Stimulated activated naive CD4-positive, alpha-beta T cell (primary cell): Measurements from ENCODE around the gene HMCN2.
"Not testable (repeated sequence)": the region's sequence is repeated elsewhere in the genome, so short reads cannot be mapped to it uniquely, and the experiment has no call there.

Experiments
- DNase-seq, 6 experiments: peaks; one replicate each; lab custom pipeline; 2025; lab: John Stamatoyannopoulos, UW

The HMCN2 gene

DNA sequence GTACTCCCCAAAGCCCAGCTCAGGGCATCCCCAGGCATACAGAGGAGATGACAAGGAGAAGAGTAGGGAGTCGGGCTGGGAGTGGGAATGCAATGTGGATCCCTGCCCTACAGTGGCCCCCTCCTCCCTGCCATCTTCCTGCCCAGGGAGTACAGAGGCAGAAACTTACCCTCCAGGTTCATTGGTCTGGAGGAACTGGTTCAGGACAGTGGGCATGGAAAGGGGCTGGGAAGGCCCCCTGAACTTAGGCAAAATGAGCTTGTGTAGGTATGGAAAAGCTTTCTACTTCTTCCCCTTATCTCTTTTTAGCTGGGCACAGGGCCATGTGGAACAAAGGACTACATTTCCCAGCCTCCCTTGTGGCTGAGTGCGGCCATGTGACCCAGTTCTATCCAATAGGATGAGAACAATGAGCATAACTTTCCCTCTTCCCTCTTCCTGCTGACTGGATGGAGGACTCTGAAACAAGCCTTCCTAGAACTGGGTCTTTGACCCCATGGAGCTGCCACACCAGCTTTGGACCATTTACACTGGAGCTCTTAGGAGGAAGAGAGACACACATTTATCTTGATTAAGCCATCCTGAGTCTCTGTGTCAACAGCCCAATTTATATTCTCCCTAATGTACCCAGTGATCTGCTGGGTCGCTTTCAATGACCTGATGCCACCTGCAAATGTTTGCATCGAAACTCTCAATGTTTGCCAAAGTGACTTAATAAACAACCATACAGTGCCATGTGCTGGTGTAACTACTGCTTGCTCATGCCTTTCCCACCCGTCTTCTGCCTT is 25.0 kb upstream of the HMCN2 start:
- DNase-seq = peak in 2 of 6 experiments; percentile 11 to 13

DNA sequence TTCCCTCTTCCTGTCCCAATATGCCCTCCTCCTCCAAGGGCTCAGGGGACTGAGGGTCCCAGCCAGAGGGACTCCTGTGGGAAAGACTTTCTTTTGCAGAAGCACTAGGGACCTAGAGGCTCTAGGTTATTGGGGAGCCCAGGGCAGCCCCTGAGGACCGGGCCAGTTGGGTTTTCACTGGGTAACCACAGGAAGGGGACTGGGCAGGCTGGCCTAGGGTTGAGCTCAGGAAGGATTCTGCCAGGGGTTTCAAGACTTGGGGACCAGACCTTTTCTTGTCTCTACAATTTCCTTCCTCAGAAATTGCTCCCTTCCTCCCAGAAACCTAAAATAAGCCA is 24.4 kb upstream of the HMCN2 start:
- no peak for DNase-seq

DNA sequence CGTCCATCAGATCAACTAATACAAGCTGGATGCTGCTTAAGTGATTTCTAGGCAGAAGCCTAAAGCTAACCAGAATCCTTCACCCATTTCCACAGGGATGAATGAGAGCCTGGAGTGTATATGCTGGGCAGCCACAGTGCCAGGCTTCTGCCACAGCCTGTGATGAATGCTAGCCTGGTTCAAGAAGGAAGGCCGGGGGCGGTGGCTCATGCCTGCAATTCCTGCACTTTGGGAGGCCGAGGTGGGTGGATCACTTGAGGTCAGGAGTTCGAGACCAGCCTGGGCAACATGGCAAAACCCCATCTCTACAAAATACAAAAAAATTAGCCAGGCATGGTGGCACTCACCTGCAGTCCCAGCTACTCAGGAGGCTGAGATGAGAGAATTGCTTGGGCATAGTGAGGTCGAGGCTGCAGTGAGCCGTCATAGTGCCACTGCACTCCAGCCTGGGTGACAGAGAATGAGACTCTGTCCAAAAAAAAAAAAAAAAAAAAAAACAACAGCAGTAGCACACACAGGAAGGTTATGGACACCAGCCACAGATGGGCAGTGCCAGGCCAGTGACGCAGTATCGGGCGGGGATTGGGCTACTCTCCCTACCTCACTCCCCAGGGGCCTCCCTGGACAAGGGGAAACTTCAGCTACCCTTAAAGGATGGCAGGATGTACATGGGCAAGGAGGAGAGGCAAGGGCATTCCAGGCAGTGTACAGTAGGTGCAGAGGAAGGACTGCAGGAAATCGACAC is 23.1 kb upstream of the HMCN2 start:
- DNase-seq = no peak

DNA sequence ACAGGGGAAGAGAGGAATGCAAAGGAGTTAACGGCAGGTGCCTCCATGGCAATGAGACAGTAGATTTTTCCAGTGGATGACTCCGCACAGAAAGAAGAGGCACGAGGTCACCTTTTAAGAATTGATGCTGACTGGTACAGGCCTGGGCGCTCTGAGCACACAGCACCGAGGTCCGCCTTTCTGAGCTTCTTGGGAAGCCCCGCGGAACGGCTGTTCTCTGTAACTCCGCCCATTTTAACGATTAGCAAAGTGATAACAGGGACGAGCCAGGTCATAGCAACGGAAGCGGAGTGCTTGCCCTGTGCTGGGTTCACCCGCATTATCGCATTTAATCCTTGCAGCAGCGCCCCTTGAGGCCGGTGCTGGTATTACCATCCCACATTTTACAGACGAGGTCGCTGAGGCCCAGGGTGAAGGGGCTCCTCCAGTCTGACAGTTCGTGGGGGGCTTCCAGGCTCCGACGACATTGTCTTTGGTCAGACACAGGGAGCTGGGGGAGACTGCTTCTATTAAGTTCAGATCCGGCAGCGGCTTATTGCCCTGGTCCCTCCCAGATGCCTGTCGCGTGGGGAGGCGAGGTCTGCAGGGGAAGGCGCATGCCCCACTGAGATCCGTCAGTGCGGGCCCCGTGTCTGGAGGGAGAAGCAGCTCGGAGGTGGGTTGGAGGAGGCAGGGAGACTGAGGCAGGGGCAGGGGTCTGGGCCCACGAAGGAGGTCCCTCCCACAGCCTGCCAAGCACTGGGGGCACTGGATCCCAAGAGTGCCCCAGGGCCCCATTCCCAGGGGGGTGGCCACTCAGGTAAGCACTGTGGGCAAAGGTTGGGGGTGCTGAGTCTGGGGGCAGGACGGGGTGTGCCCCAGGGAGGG is 22.3 kb upstream of the HMCN2 start:
- peak; percentile 37 to 83 (median 67) for DNase-seq

DNA sequence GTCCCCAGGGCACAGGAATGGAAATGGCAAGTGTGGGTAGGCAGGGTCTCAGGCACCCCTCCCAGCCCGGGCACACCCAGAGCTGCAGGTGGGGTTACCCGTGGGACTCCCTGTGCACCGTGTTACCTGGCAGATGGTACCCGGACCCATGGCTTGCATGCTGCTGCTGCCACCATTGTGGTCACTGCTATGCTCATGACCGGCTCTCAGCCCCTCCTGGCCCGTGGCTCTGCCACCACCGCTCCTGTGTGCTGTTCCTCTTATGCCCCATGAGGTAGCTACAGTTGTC is 21.7 kb upstream of the HMCN2 start:
- DNase-seq = no peak

DNA sequence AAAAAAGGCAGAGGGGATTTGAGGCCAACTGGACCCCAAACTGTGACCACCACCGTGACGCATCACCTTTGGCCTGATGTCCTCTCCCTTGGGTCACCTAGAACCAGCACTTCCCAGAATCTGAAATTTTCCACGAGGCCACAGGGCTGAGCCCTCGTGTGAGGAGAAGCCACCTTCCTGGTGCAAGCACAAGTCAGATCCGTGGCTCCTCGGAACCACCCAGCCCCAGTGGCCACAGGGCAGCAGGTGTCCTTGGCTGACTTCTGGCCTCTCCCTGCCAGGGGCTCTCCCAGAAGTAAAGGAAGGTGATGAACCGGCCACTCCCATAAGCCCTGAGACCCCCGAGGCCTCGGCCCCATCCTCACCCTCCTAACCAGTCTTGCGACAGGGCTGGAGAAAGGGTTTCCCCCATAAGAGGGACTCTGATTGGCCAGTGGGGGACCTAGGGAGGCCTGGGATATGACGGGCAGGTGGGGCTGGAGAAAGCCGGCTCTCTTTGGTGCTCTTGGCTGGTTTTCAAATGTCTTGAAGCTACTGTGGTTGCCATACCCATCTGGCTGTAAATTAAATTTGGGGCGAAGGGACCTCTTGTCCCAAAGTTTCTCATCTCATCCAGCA is 20.9 kb upstream of the HMCN2 start:
- DNase-seq = no peak

DNA sequence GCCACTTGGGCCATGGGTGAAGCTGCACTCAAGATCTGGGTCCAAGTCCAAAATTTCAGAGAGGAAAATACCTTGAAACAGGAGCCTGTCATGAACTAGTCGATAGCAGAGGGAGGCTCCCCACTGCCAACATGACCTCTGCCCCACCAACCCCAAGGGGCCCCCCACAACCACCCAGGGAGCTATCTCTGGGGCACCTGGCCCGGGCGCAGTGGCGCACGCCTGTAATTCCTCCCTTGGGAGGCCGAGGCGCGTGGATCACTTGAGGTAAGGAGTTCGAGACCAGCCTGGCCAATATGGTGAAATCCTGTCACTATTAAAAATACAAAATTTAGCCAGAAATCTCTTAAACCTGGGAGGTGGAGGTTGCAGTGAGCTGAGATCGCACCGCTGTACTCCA is 20.1 kb upstream of the HMCN2 start:
- no peak for DNase-seq

DNA sequence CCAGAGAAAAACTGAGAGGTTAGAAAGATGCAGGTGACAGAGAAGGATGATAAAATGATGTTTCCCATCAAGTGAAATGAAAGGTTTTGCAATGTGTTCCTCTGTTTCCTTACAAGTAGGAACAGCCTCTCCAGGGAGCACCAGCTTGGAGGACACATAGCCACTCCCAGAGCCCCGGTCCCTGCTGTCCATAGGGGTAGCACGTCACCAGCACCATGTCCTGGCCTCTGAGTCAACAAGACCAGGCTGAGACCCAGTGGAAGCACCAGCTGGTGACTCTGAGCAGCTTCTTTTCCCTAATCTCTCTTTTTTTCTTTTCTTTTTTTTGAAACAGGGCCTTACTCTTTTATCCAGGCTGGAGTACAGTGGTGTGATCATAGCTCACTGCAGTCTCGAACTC is 19.4 kb upstream of the HMCN2 start:
- DNase-seq = no peak

DNA sequence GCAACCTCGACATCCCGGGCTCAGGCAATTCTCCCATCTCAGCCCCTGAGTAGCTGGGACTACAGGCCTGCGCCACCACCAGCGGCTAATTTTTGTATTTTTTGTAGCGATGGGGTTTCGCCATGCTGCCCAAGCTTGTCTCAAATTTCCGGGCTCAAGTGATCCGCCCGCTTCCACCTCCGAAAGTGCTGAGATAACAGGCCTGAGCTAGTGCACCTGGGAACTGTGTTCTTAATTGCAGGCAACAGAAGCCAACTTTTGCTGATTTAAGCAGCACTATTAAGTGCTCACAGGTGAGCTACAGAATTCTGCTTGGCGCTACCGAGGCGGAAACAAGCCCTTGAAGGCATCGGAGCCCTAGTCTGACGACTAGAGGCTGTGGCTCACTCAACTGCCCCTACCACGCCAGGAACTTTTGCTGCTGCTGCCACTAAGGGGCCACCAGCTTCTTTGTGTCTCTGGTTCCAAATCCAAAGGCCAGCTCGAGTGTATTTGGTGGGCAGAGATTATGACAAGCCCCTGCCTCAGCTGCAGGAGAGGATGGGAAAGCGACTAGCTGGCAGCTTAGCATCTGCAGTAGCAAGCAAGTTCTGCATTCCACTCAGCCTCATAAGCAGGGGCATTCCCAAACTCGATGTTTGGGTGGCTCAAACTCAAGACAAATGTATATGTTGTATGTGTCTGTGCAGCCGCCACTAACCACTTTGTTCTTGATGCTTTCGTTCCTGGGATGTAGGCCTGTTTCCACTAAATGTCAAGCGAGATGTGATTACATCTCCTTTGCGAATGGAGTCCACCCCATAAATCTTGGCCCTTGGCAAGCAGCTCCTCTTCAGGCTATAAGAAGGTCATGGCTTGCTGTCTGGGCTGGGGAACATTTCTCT is 10.6 kb upstream of the HMCN2 start:
- DNase-seq = no peak

DNA sequence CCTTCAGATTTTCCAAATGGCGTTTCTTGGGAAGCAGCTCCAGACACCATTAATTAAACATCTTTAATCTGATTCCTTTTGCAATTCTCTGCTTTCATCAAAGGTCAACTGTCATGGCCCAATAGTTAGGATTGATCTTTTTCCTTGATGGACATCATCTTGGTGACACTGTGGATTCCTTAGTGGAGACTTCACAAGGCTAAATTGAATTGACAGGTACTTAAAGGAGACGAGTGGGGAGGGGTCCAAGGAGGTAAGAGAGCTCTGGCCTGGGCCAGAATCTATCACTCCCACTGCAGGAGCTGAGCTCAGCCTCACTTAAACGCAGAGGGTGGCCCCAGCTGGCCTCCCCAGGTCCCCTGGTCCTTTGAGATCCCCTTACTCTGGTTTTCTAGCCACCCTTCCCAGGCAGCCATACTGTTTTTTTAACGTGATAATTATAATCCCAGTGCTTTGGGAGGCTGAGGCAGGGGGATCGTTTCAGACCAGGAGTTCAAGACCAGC is 9.9 kb upstream of the HMCN2 start:
- DNase-seq = no peak

DNA sequence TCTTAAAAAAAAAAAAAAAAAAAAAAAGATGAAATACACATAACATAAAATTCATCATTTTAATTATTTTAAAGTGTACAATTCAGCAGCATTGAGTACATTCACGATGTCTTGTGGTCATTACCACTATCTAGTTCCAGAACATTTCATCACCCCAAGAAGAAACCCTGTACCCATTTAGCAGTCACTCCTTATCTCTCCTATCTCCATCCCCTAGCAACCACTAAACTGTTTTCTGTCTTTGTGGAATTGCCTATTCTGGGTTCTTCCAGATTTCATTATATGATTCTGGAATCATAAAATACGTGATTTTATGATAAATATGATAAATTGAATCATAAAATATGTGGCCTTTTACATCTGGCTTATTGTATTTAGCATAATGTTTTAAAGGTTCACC is 8.9 kb upstream of the HMCN2 start:
- DNase-seq = no peak

DNA sequence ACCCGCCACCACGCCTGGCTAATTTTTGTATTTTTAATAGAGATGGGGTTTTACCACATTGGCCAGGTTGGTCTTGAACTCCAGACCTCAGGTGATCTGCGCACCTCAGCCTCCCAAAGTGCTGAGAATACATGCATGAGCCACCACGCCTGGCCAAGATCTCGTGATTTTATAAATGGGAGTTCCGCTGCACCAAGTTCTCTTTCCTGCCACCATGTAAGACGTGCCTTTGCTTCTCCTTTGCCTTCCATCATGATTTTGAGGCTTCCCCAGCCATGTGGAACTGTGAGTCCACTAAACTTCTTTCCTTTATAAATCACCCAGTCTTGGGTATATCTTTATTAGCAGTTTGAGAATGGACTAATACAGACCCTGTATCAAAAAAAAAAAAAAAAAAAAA is 7.4 kb upstream of the HMCN2 start:
- DNase-seq = not testable (repeated sequence)

DNA sequence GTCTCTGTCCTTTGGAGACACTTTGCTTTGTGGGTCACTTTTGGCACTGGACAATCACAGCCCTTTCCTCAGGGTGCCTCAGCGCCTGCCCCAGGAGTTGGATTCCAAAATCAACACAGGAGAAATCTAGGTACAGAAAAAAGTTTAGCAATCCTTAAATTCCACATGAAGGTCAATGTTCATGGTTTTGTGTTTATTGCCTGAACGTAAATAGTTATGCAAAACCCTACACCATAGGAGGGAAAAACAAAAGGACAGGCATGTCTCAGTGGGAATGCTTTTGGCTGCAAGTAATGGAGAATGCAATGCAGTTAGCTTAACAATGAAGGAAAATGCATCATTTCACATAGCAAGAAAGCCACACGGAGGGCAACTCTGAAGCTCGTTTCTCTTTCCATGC is 6.5 kb upstream of the HMCN2 start:
- DNase-seq = no peak

DNA sequence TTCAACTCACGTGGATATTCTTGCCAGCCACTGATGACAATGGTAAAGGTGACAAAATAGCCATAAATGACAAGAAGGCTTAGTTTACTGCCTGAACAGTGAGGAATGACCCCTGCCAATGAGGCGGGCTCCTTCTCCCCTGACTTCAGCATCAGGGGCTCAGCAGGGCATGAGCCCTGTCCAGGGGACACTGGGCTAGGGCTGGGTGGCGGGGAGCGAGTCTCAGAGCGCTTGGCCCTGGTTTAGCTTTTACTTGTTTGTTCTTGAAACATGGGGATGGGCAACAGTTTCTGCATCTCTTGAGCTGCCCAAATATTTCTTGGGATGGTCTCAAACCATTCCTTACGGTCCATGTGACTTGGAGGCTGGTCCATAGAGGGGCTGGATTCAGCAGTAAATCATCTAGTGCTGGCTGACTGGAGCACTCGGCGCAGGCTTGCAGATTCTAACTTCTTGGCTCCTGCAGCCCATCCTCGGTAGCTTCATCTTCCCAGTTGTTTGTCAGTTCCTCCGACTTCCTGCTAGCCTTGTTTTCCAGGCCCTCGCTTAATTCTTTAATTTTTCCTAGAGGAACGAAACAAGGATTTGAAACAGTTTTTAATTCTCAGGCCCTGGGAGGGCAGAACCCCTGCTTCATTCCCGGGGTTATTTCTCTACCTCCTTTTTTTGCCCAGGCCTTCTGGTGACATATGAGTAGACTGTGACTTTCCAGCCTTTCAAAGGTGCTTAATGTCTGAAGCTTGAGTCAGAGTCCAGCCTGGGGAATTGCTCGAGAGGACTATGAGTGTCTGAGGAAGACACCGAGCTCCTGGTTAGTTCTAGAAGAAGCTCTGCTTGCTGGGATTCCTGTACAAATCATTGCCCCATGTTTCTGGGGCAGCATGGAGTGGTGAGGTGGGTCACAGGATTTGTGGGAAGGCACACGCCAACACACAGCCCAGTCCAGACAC is 4.5 kb upstream of the HMCN2 start:
- DNase-seq = no peak

DNA sequence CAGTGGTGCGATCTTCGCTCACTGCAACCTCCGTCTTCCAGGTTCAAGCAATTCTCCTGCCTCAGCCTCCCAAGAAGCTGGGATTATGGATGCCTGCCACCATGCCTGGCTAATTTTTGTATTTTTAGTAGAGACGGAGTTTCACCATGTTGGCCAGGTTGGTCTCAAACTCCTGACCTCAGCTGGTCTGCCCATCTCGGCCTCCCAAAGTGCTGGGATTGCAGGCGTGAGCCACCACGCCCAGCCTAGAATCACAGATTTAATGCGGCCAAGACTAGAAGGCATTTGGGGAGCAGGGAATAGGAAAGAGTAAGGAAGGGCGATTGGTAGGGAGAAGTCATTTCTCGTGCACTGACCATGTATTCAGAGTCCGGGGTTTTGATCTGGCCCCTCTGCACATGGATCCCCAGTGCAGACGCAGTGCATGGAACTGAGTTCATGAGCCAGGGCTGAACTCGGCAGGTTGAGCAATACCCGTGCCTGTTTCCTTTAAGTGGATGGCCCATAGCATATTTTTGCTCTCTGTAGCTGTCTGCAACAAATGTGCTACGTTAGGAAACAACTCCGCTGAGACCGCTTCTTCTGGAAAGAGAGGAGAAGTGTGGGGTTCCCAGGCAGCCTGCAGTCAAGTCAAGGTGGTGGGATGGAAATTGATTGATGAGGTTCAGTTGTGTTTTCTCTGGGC is 3.4 kb upstream of the HMCN2 start:
- DNase-seq = no peak

DNA sequence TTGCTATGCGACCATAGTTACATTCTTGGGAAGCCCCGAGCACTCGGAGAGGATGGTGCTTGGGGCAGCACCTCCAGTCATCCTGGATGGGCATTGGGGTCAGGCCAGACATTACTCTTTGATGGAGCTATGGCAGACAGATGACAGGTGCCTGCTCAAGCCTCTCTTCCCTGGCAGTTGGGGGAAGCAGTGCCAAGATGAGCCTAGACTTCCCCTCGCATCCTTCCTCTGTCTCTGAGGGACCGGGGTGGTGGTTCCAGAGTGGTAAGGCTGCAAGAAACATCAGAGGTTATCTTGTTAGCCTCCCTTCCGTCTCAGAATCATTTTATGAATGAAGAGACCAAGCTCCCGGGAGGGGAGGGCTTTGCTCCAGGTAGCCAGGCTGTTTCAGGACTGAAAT is 2.8 kb upstream of the HMCN2 start:
- DNase-seq = no peak

DNA sequence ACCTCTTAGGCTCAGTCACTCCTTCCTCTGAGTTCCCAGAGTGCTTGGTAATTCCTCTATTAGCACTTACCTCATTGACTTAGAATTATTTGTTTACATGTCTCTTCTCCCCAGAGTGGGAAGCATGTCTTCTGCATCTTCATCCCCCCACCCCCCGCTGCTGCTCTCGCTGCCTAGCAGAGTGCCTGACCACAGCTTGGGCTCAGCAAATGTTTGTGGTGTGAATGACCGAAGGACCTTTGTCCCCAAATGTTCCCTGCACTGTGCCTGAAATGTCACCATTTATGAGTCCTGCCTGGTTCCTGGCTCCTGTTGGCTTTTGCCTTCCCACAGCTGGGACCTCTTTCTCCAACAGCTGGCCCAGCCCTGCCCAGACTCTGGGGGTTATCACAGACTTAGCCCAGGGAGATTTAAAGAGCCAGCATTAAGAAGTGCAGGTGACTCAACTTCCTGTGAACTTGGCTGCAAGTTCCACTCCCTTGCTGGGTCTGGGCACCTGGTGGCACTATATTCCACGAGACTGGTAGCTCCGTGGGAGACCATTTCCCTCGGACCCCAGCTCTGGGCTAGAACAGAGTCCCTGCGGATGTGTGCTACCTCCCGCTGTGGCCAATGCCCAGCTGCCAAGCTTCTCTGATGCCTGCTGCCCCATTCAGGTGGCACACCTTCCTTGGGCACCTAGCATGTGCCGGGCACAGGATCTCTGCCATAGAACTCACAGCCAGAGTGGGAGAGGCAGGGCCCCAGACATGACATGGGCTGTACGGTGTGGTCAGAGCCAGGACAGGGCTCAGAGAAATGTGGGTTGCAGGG is 1.8 kb upstream of the HMCN2 start:
- DNase-seq = no peak

DNA sequence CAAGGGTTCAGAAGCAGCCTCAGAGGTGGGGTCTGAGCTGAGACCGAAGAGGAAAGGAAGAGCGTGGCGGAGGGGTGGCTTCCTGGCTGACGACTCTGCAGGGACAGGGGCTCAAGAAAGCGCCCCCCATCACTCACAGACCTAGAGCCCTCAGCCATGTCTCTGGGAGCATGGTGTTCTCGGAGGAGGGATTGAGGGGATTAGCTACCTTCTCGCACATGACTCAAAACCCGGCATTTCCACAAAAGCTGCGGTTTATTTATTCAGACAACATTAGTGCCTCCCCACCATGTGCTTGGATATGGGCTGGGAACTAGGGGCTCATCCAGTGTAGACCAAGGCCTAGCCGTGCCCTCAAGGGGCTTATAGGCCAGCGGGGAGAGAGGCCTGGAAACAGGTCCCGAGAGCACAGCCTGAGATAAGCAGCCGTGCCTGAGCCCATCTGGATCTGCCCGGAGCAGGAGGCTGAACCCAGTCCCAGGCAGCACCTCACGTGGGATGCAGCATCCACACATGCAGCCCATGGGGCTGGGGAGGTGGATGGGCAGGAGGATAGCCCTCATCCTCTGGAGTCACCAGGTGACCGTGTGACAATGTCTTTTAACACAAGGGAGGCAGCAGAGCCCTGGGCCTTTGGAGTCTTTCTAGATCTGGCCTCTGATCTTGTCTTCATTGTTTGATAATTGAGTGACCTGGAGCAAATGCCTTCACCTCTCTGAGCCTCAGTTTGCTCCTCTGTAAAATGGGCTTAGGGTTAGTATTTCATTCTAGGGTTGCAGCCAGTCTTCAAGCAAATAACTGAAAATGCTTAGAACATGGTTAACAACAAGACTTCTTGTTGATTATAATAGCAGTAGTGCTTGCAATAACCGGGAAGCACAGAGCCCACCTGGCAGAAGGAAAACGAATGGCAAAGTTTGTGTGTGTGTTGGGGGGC is 878 bp upstream of the HMCN2 start:
- DNase-seq = no peak
